Astrocyte of the cerebellum (primary cell): Measurements from ENCODE around the gene NUBP1.

Source experiments
- DNase-seq: peaks from one replicate; pipeline ENCODE4 v3.0.0-alpha.2; 2011; ENCODE audit warnings: low read depth
- H3K4me3 ChIP-seq: 2 replicates; pipeline ENCODE4 v1.5.1; 2011; ENCODE audit warnings: mild to moderate bottlenecking, low read depth, low read length, moderate library complexity
- in situ Hi-C: cut with HindIII; loops from 2 replicates; pipeline ENCODE4 v1.10.0; 2017; ENCODE audit warnings: low sequenced_read_pairs
- TF ChIP-seq, protein P1 (sequence below): IDR thresholded peaks from 2 replicates; pipeline ENCODE4 v1.5.1; 2012; ENCODE audit warnings: low read length, low read depth, moderate library complexity, mild to moderate bottlenecking; ENCODE audit errors: missing control alignments

Gene NUBP1

DNA sequence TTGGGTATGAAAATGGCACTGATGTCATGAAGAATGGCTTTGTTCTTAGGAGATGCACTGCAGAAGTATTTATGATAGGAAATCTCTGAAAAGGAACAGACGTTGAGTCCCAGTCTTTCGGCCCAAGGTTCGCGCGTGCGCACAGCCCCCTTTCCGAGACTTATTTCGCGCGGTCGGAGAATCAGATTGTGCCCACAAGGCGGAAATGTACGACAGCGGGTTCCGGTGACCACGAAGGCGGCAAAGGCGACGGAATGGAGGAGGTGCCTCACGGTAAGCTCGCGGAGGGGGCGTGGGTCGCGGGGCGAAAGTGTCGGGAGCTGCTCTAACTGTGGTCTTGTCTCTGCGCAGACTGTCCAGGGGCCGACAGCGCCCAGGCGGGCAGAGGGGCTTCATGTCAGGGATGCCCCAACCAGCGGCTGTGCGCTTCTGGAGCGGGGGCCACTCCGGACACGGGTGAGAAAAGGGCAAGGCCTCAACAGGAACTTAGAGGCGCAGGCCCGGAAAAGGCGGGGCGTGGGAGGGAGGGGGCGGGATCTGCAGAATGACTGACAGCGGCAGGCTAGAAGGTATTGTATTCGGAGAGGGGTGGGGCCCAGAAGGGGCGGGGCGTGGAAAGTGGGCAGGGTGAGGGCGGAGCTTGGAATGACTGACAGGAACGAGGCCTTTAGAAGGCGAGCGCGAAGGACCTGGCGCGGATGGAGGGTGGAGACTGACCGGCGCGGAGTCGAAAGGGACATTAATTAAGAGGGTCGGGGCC lies at the start of gene NUBP1:
NUBP1 (plus strand) TSS at position 233 of the 760 bp plus-strand sequence; CDS start at position 255, 22 bp downstream.
- in situ Hi-C loops: loop anchor here (25.0 kb wide), 1 partner anchor 206 kb away; no protein-coding TSS in a partner anchor
- DNase-seq: peak; percentile 95
- H3K4me3 ChIP-seq: peak within 1 kb of the TSS; percentile 58
- TF ChIP-seq, protein P1, sequence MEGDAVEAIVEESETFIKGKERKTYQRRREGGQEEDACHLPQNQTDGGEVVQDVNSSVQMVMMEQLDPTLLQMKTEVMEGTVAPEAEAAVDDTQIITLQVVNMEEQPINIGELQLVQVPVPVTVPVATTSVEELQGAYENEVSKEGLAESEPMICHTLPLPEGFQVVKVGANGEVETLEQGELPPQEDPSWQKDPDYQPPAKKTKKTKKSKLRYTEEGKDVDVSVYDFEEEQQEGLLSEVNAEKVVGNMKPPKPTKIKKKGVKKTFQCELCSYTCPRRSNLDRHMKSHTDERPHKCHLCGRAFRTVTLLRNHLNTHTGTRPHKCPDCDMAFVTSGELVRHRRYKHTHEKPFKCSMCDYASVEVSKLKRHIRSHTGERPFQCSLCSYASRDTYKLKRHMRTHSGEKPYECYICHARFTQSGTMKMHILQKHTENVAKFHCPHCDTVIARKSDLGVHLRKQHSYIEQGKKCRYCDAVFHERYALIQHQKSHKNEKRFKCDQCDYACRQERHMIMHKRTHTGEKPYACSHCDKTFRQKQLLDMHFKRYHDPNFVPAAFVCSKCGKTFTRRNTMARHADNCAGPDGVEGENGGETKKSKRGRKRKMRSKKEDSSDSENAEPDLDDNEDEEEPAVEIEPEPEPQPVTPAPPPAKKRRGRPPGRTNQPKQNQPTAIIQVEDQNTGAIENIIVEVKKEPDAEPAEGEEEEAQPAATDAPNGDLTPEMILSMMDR: no peak

DNA sequence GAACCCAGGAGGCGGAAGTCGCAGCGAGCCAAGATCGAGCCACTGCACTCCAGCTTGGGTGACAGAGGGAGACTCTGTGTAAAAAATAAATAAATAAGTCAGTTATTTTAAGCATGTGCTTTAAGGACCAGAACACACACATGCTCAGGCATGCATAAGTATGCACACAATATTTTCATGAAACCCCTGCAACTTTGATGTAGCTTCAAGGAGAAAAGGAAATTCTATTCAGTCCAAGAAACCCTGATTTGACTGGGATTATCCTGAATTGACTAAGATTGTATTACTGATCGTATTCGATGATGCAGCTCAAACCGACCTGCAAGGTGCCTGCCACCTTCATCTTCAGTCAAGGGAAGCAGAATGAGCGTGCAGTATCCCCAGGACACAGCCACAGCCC lies 49.8 kb upstream of the NUBP1 start:
- no peak for DNase-seq
- TF ChIP-seq, protein P1: no peak
- in situ Hi-C loops: no loop called here
- no peak overlapping the region for H3K4me3 ChIP-seq

DNA sequence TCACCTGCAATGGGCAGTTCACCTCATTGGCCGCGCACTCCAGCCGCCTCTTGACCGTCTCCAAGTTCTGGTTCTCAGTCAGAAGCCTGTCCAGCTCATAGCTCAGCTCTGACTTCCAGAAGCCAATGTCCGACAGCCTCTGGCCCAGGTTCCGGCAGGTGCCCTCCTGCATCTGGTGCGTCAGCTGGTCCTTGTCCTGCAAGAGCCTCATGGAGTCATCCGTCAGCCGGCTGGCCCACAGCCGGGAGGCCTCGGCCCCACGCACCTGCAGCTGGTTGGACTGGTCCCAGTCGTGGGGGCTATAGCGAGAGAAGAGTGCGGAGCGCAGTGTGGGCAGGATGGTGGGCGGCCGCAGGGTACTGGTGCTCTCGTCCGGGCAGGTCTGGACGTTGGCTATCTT lies 49.3 kb upstream of the NUBP1 start:
- TF ChIP-seq, protein P1: no peak
- no peak for DNase-seq
- no peak overlapping the region for H3K4me3 ChIP-seq
- in situ Hi-C loops: no loop called here

DNA sequence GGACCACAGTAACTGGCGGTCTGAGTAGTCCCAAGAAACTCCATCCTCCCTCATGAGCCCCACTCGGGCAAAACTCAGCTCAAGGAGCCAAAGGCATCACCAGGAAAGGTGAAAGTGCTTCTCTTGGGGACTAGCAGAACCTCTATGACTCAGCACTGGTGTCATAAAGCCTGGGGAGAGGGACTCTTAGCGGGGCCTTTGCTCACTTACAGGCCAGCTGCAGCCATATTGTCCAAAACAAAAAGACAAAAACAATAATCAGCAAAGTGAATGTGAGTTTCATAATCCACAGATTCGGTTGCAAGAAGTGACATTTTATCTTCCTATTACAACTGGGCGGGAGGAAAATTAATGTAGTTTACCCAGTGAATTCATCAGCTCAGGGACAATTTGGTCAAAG lies 48.8 kb upstream of the NUBP1 start, which contains the start of gene TEKT5:
TEKT5 (minus strand) TSS at position 101 of the 400 bp plus-strand sequence; CDS start at position 44, 57 bp downstream.
- H3K4me3 ChIP-seq: no peak within 1 kb of the TSS
- in situ Hi-C loops: no loop called here
- no peak for DNase-seq
- TF ChIP-seq, protein P1: no peak

DNA sequence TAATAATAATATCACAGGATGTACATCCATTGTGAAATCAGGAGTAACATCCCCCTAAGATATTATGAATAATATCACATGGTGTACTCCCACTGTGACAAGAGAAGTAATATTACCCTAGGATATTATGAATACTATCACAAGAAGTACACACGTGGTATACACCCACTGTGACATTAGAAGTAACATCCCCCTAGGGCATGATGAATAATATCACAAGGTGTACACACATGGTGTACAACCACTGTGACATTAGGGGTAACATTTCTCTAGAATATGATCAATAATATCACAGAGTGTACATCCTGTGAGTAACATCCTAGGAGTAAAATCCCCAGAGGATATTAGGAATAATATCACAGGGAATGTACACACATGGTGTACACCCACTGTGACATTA lies 43.9 kb upstream of the NUBP1 start:
- DNase-seq: no peak
- in situ Hi-C loops: no loop called here
- TF ChIP-seq, protein P1: no peak
- H3K4me3 ChIP-seq: no peak overlapping the region

DNA sequence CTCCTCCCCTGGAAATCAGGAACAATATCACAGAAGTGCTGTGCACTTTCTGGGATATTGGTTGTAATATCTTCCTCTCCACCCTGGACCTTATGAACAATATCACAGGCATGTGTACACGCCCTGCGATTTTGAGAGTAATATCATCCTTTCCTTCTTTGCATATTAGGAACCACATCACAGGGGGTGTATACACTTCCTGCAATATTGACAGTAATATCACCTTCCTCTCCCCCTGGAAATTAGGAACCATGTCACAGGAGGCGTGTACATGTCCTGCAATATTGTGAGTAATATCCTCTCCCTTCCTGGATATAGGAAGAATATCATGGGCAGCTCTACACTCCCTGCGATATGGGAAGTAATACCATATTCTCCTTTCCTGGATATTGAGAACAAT lies 34.7 kb upstream of the NUBP1 start:
- H3K4me3 ChIP-seq: no peak overlapping the region
- DNase-seq: no peak
- TF ChIP-seq, protein P1: no peak
- in situ Hi-C loops: no loop called here
